Naive thymus-derived CD4-positive, alpha-beta T cell (primary cell): ENCODE data around the gene PLEKHF1. TPM values are rescaled to one million over a fixed set of nuclear protein-coding genes. Genes with fewer than 3 reads are reported as not detected.

Experiments
- ATAC-seq: fragments of 150-1000 bp; cut with Tn5 transposase; 2 replicates; pipeline ENCODE4 v1.10.0; 2021; ENCODE audit warnings: mild to moderate bottlenecking, moderate library complexity
- CTCF ChIA-PET: fragments of 350-600 bp; sonication (Branson Sonifier 250); formaldehyde crosslinking; loops from one replicate; lab custom pipeline; 2021; ENCODE audit warnings: antibody characterized with exemption; lab: Charles Lee
- POLR2A ChIA-PET: fragments of 350-600 bp; sonication (Branson Sonifier 250); formaldehyde crosslinking; loops from one replicate; lab custom pipeline; 2021; ENCODE audit warnings: antibody characterized with exemption, inconsistent platforms; lab: Charles Lee
- DNase-seq, 9 donors: peaks; one replicate each; pipeline versions ENCODE4 v3.0.0 to v3.0.0-alpha.2; 2020 to 2022; ENCODE audit warnings: mixed read lengths in 1 of 9
- H3K27ac ChIP-seq: one replicate; pipeline ENCODE4 v1.7.0; 2013; ENCODE audit warnings: mild to moderate bottlenecking, low read depth, low read length, moderate library complexity
- H3K27me3 ChIP-seq, 2 donors: one replicate each; pipeline ENCODE4 v1.7.0; 2013; ENCODE audit warnings: low read length in 2 of 2, mild to moderate bottlenecking in 2 of 2, moderate library complexity in 2 of 2; ENCODE audit not compliant: control insufficient read depth in 2 of 2, insufficient read depth in 2 of 2
- H3K36me3 ChIP-seq, 3 experiments: 1 replicate in 2 of 3; 2 replicates in 1 of 3; pipeline ENCODE4 v1.7.0; 2013; ENCODE audit warnings: low read length in 3 of 3, mild to moderate bottlenecking in 3 of 3, moderate library complexity in 1 of 3; ENCODE audit not compliant: insufficient read depth in 3 of 3, control insufficient read depth in 2 of 3
- H3K4me1 ChIP-seq, 2 donors: one replicate each; pipeline ENCODE4 v1.7.0; 2013; ENCODE audit warnings: low read length in 2 of 2, mild to moderate bottlenecking in 2 of 2, moderate library complexity in 1 of 2; ENCODE audit not compliant: control insufficient read depth in 2 of 2, insufficient read depth in 2 of 2
- H3K4me3 ChIP-seq: 2 replicates; pipeline ENCODE4 v1.7.0; 2013; ENCODE audit warnings: mild to moderate bottlenecking, low read length
- H3K9me3 ChIP-seq, 3 experiments: 1 replicate in 2 of 3; 2 replicates in 1 of 3; pipeline ENCODE4 v1.7.0; 2013; ENCODE audit warnings: low read length in 3 of 3; ENCODE audit not compliant: control insufficient read depth in 2 of 3
- H3K27ac Mint-ChIP-seq, 9 donors: one replicate each; pipeline ENCODE4 v1.8.0; 2020 to 2022; ENCODE audit warnings: mixed read lengths in 9 of 9, mild to moderate bottlenecking in 8 of 9, moderate library complexity in 5 of 9, inconsistent platforms in 2 of 9
- H3K27me3 Mint-ChIP-seq, 5 donors: one replicate each; pipeline ENCODE4 v1.8.0; 2021 to 2022; ENCODE audit warnings: mixed read lengths in 5 of 5, mild to moderate bottlenecking in 1 of 5
- H3K36me3 Mint-ChIP-seq, 5 donors: one replicate each; pipeline ENCODE4 v1.8.0; 2020 to 2022; ENCODE audit warnings: mixed read lengths in 5 of 5, mild to moderate bottlenecking in 3 of 5, inconsistent platforms in 1 of 5
- H3K4me1 Mint-ChIP-seq, 7 donors: one replicate each; pipeline ENCODE4 v1.8.0; 2020 to 2022; ENCODE audit warnings: mixed read lengths in 7 of 7, mild to moderate bottlenecking in 3 of 7, inconsistent platforms in 1 of 7
- H3K4me3 Mint-ChIP-seq, 10 donors: one replicate each; pipeline ENCODE4 v1.8.0; 2020 to 2022; ENCODE audit warnings: mild to moderate bottlenecking in 10 of 10, mixed read lengths in 10 of 10, moderate library complexity in 6 of 10, inconsistent platforms in 2 of 10
- H3K9me3 Mint-ChIP-seq, 11 donors: one replicate each; pipeline ENCODE4 v1.8.0; 2020 to 2022; ENCODE audit warnings: mixed read lengths in 11 of 11, mild to moderate bottlenecking in 4 of 11, inconsistent platforms in 1 of 11, moderate library complexity in 1 of 11
- intact Hi-C, 2 donors: fragments of 100-400 bp; cut with micrococcal nuclease; formaldehyde crosslinking; loops; one replicate each; pipeline ENCODE4 v1.15.1; 2023
- polyA plus RNA-seq, 2 donors: library from polyadenylated mRNA; unstranded; fragments of 300-500 nt; fragmentation: Illumina TruSeq; gene quantifications; one replicate each; pipeline ENCODE4 v1.2.3, GENCODE V29; 2021
- total RNA-seq, 6 experiments: library from RNA in 5 of 6; stranded (reverse) in 5 of 6; gene quantifications; 1 replicate in 5 of 6; 2 replicates in 1 of 6; pipeline ENCODE4 v1.2.3 and lab custom pipeline; 2021 to 2026

PLEKHF1 gene
- total and polyA plus RNA-seq, 7 experiments from 2014 or later: 11.1 to 47.2 (median 17.5) TPM

DNA sequence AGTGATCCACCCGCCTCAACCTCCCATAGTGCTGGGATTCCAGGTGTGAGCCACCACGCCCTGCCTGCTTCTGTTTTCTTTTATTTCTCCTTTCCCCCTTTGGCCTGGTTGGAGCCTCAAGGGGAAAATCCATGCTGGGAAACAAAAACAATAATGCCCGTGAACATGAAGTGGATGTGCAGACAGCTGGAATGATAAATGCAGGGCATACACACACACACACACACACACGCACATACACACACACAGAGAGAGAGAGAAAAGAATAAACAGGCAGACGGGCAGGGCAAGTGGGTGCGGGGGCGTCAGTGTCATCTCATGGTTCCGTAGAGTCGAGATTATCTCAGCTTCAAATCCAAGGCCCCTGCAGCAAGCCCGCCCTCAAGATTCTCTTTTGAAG lies 4.4 kb upstream of the PLEKHF1 start:
- Histone ChIP-seq H3K4me3 (no peak overlapping the region), H3K27ac (peak overlapping the region; percentile 64), H3K4me1 (peaks cover 0 to 26% of the 10 kb centered on the region in 2 donors), H3K27me3 (no peaks in the 10 kb centered on the region), H3K36me3 (peaks cover 0 to 6% (median 0%) of the 10 kb centered on the region in 3 experiments), H3K9me3 (no peaks in the 10 kb centered on the region)
- ATAC-seq (peak; percentile 47), DNase-seq (peak in 7 of 9 donors; percentile 44 to 79 (median 66))
- Mint-ChIP-seq H3K27me3 (no peaks in the 10 kb centered on the region), H3K9me3 (peaks cover 0 to 2% (median 0%) of the 10 kb centered on the region in 11 donors), H3K27ac (peak overlapping the region in 8 of 9 donors; percentile 80 to 96 (median 86)), H3K36me3 (no peaks in the 10 kb centered on the region), H3K4me1 (peaks cover 9 to 49% (median 39%) of the 10 kb centered on the region in 7 donors), H3K4me3 (peak overlapping the region in 9 of 10 donors; percentile 23 to 79 (median 70))
- intact Hi-C loops: no loop called here
- CTCF ChIA-PET: interaction anchor here (1.1 to 4.7 kb wide), 7 partner anchors 12 to 56 kb away, joined by 3 to 24 read pairs (median 5); partner anchors contain the start of gene POP4
- POLR2A ChIA-PET: interaction anchor here (0.9 to 9.7 kb wide), 8 partner anchors 15 to 54 kb away, joined by 3 to 150 read pairs (median 5); partner anchors contain the start of genes C19orf12 and POP4

GRCh38 chr19:29662278-29662603 lies 3.0 kb upstream of the PLEKHF1 start:
- Mint-ChIP-seq H3K4me3 (peak overlapping the region in 5 of 10 donors; percentile 18 to 40 (median 31)), H3K4me1 (peaks cover 13 to 58% (median 45%) of the 10 kb centered on the region in 7 donors), H3K27ac (peak overlapping the region; percentile 39 to 89 (median 83)), H3K36me3 (peaks cover 0 to 11% (median 0%) of the 10 kb centered on the region in 5 donors), H3K9me3 (peaks cover 0 to 2% (median 0%) of the 10 kb centered on the region in 11 donors), H3K27me3 (no peaks in the 10 kb centered on the region)
- no peaks in the 10 kb centered on the region for H3K27me3 ChIP-seq
- H3K9me3 ChIP-seq: no peaks in the 10 kb centered on the region
- peaks cover 3 to 30% of the 10 kb centered on the region in 2 donors for H3K4me1 ChIP-seq
- H3K27ac ChIP-seq: peak overlapping the region; percentile 29
- intact Hi-C loops: no loop called here
- H3K4me3 ChIP-seq: no peak overlapping the region
- DNase-seq: no peak
- ChIA-PET CTCF (interaction anchor here (1.0 to 4.7 kb wide), 7 partner anchors 10 to 56 kb away, joined by 3 to 24 read pairs (median 5); partner anchors contain the start of gene POP4), POLR2A (interaction anchor here (0.6 to 9.7 kb wide), 9 partner anchors 13 to 169 kb away, joined by 3 to 150 read pairs (median 5); partner anchors contain the start of genes C19orf12 and POP4)
- peaks cover 0 to 7% (median 0%) of the 10 kb centered on the region in 3 experiments for H3K36me3 ChIP-seq
- no peak for ATAC-seq

DNA sequence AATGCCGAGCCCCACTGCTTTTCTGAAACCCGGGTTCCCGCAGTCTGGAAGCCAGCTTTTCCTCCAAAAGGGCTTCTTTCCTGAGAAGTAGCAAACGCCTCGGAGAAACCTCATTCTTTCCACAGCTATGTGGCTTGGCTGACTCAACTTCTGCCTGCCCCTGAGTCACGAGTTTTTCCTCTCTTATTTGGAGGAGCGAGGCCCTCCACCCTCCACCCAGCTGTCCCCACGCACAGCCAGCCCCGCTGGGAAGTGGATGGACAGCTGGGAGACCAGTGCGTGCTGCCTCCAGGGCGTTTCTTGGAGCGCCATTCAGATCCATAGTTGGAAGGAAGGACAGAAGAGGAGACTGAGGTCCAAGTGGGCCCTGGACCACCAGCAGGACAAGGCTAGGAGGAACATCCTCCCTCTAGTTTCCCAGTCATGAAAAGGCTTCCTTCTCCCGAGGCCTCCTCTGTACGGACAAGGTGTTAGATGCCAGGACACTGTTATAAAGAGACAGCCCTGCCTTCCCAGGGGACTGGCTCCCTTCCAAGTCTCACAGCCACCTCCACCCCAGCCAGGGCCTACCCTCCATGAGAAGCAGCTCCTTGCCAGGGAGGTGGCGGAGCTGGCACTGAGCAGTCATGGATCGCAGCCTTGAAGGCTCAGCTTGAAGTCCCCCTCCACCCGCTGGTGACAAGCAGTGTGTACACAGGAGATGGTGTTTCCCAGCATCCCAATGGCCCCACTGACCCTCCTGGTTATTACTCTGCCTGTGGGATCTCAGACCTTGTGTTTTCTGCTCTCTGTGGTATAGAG lies 2.5 kb upstream of the PLEKHF1 start:
- H3K27ac Mint-ChIP-seq: peak overlapping the region; percentile 34 to 90 (median 83)
- CTCF ChIA-PET: interaction anchor here (0.5 to 4.7 kb wide), 7 partner anchors 10 to 158 kb away, joined by 3 to 24 read pairs (median 5); partner anchors contain the start of gene POP4

DNA sequence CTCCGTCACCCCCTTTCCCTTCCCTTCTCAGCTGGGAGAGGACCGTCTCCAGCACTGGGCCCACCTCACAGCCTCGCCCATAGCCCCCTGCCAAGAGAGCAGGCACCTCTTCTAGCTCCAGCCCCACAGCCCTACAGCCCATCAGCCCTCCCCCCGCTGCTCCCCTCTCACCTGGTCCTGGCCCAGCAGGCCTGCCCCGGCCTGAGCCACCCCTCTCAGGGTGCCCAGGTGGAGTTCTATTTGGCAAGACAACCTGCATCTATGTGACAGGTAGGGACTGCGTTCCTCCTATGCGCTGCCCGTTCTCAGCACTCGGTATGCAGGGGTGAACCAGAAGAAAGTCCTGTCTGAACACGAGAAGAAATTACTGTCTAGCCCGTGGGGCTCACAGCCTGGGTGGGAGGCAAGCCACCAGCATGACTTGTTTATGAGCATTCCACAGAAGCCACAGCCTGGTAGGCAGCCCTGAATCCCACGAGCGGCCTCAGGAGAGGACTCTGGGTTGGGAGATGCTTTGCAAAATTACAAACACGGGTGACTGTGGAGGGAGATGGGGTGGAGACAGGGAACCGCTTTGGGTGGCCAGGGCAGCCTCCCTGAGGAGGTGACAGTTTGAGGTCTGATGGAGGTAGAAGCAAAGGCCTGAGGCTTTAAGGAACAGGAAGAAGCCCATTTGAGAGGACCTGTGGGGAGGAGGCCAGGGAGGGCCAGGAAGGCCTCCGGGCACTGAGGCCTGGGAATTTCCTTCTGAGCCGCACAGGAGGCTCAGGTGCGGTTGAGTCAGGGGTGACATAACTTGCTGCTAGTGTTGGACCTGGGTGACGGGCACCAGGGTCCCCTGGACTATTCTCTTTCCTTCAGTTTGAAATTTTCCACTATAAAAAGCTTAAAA lies 1.2 kb upstream of the PLEKHF1 start:
- H3K36me3 Mint-ChIP-seq: peaks cover 0 to 22% (median 0%) of the 10 kb centered on the region in 5 donors
- ChIA-PET CTCF (interaction anchor here (0.9 to 5.5 kb wide), 8 partner anchors 9 to 54 kb away, joined by 3 to 62 read pairs (median 5); partner anchors contain the start of gene C19orf12), POLR2A (interaction anchor here (1.6 to 9.7 kb wide), 5 partner anchors 11 to 58 kb away, joined by 7 to 150 read pairs (median 87); partner anchors contain the start of genes C19orf12 and POP4)
- no peaks in the 10 kb centered on the region for H3K27me3 Mint-ChIP-seq
- intact Hi-C loops: loop anchor here in 1 of 2 donors (2.0 kb wide), 1 partner anchor 51 kb away; the partner anchor contains the start of gene C19orf12
- Histone ChIP-seq H3K4me3 (peak overlapping the region; percentile 62), H3K36me3 (peaks cover 0 to 7% (median 0%) of the 10 kb centered on the region in 3 experiments), H3K9me3 (no peaks in the 10 kb centered on the region), H3K4me1 (peaks cover 20 to 49% of the 10 kb centered on the region in 2 donors), H3K27ac (peak overlapping the region; percentile 94), H3K27me3 (no peaks in the 10 kb centered on the region)
- peaks cover 23 to 73% (median 64%) of the 10 kb centered on the region in 7 donors for H3K4me1 Mint-ChIP-seq
- peak overlapping the region; percentile 74 to 93 (median 82) for H3K4me3 Mint-ChIP-seq
- ATAC-seq (no peak), DNase-seq (no peak)
- H3K27ac Mint-ChIP-seq: peak overlapping the region; percentile 13 to 90 (median 88)
- H3K9me3 Mint-ChIP-seq: peaks cover 0 to 2% (median 0%) of the 10 kb centered on the region in 11 donors

More for the DNA sequence above, 2.5 kb upstream of the PLEKHF1 start:
- POLR2A ChIA-PET: interaction anchor here (0.6 to 9.7 kb wide), 9 partner anchors 13 to 169 kb away, joined by 3 to 150 read pairs (median 5); partner anchors contain the start of gene POP4
- Histone ChIP-seq H3K36me3 (peaks cover 0 to 7% (median 0%) of the 10 kb centered on the region in 3 experiments), H3K27ac (peak overlapping the region; percentile 29), H3K27me3 (no peaks in the 10 kb centered on the region), H3K4me3 (no peak overlapping the region), H3K4me1 (peaks cover 7 to 36% of the 10 kb centered on the region in 2 donors), H3K9me3 (no peaks in the 10 kb centered on the region)
- Mint-ChIP-seq H3K9me3 (peaks cover 0 to 2% (median 0%) of the 10 kb centered on the region in 11 donors), H3K4me1 (peaks cover 19 to 64% (median 51%) of the 10 kb centered on the region in 7 donors), H3K36me3 (peaks cover 0 to 14% (median 0%) of the 10 kb centered on the region in 5 donors), H3K4me3 (peak overlapping the region in 7 of 10 donors; percentile 17 to 67 (median 39)), H3K27me3 (no peaks in the 10 kb centered on the region)
- intact Hi-C loops: no loop called here
- DNase-seq (peak in 1 of 9 donors; percentile 56), ATAC-seq (no peak)

- Histone ChIP-seq H3K36me3 (peaks cover 0 to 7% (median 0%) of the 10 kb centered on the region in 3 experiments), H3K9me3 (no peaks in the 10 kb centered on the region), H3K27ac (peak overlapping the region; percentile 94), H3K27me3 (no peaks in the 10 kb centered on the region), H3K4me3 (peak overlapping the region; percentile 62), H3K4me1 (peaks cover 27 to 56% of the 10 kb centered on the region in 2 donors)
- intact Hi-C loops: loop anchor here (1.0 to 2.0 kb wide), 3 partner anchors 9 to 50 kb away; partner anchors contain the start of gene C19orf12 (in 1 of the 2)
- ATAC-seq: peak; percentile 14
- CTCF ChIA-PET: interaction anchor here (0.9 to 5.5 kb wide), 9 partner anchors 8 to 59 kb away, joined by 3 to 62 read pairs (median 5); partner anchors contain the start of genes C19orf12 and POP4
- Mint-ChIP-seq H3K36me3 (peaks cover 0 to 24% (median 3%) of the 10 kb centered on the region in 5 donors), H3K9me3 (peaks cover 0 to 2% (median 0%) of the 10 kb centered on the region in 11 donors), H3K27ac (peak overlapping the region; percentile 38 to 90 (median 88)), H3K4me1 (peaks cover 30 to 80% (median 71%) of the 10 kb centered on the region in 7 donors), H3K4me3 (peak overlapping the region; percentile 74 to 93 (median 82)), H3K27me3 (no peaks in the 10 kb centered on the region)
- POLR2A ChIA-PET: interaction anchor here (0.8 to 9.7 kb wide), 6 partner anchors 11 to 277 kb away, joined by 3 to 150 read pairs (median 49); partner anchors contain the start of genes C19orf12, POP4 and URI1
- DNase-seq: no peak
These were observed 477 bp upstream of the PLEKHF1 start for GRCh38 chr19:29664753-29665214.
